ENCODE data around the gene TJP1. TPM values are rescaled to one million over a fixed set of nuclear protein-coding genes. Genes with fewer than 3 reads are reported as not detected.
"Not testable (repeated sequence)": the region's sequence is repeated elsewhere in the genome, so short reads cannot be mapped to it uniquely, and the experiment has no call there.

TJP1 gene
- total RNA-seq, 1 donor from 2014 or later: not detected

DNA sequence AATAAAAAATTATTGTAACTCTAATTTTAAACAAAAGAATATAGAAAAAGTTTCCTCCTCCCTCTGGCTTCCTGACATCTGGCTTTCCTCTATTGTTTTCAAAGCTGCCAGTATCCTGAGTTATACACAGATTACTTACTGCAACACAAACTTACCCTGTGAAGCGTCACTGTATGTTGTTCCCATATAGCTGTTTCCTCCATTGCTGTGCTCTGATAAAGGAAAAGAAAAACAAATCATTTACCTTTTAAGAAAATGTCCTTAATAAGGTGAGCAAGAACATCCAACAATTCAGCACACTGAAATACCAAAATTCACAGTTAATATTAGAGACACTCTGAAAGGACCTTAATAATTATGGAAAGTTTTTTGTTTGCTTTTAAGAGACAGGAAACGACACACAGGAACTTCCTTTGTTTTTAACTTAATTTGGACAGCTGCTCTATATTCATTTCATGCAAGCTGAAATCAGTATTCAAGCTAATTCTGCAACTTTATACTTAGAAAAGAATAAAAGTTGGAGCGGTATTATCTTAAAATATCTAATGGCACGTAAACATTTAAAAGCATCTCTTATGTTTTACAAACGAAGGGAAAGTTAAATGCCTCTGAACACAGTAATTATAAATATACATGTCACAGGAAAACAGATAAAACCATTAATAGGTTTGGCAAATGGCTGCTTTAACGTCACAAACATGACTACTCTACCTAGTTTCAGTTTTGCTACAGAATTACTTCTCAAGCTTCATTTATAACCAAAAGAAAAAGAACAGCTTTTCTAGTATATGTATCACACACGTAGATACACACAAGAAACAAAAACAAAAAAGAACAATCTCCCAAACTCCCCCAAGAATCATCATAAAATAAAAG is 21.5 kb downstream of the TJP1 start:
- intact Hi-C loops (cut with micrococcal nuclease): no loop called here

DNA sequence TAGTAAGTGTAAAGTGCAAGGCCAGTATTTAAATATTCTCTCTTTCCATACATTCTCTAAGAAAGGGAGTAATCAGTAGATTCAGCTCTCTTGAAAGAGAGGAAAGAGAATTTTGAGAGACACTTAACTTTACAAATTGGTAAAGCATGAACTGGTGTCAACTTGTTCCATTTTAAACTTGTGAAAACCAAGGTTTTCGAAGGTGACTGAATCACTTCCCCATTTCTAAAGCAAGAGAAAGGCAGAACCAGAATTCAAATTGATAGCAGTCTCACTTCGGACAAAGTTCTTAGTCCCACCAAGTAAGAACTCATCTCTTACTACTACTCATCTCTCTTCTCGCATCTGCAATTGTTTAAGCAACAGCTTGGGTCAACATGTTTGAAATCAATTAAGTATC is 22.4 kb downstream of the TJP1 start:
- intact Hi-C loops (cut with micrococcal nuclease): no loop called here

DNA sequence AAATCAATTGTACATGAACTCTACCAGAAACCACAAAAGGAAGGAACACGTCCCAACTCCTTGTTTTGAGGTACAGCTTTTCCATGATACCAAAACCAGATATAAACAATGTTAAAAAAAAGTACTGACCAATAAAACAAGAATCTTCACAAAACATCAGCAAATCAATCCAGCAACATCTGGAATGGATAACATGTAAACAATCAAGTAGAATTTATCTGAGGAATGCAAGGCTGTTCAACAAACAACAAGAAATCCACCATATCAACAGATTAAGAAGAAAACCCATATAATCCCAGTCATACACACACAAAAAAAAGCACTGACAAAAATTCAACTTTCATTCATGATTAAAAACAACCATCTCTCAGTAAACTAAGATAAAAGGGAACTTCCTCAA is 26.7 kb downstream of the TJP1 start:
- intact Hi-C loops (cut with micrococcal nuclease): no loop called here

DNA sequence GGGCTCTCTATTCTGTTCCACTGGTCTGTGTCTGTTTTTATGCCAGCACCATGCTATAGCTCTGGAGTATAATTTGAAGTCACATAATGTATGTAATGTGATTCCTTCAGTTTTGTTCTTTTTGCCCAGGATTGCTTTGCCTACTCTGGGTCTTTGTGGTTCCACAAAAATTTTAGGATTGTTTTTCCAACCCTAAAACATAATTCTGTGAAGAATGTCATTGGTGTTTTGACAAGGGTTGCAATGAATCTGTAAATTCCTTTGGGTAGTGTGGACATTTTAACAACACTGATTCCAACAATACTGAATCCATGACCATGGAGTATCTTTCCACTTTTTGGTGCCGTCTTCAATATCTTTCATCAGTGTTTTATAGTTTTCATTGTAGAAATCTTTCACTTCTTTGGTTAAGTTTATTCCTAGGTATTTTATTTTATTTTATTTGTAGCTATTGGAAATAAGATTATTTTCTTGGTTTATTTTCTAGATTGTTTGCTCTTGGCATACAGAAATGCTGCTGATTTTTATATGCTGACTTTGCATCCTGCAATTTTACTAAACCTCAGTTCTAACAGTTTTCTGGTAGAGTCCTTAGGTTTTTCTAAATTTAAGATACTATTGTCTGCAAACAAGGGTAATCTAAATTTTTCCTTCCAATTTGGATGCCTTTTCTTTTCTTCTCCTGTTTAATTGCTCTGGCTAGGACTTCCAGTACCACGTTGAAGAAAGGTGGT is 29.7 kb downstream of the TJP1 start:
- intact Hi-C loops (cut with micrococcal nuclease): no loop called here

DNA sequence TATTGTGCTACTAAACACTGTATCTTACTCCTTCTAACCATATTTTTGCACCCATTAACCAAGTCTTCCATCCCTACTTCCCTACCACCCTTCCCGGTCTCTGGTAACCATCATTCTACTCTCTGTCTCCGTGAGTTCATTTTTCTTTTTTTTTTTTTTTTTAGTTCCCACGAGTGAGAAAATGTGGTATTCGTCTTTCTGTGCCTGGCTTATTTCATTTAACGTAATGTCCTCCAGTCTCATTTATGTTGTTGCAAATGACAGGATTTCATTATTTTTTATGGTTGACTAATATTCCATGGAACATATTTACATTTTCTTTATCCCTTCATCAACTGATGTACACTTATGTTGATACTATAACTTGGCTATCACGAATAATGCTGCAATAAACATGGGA is 31.7 kb downstream of the TJP1 start:
- intact Hi-C loops (cut with micrococcal nuclease): no loop called here

DNA sequence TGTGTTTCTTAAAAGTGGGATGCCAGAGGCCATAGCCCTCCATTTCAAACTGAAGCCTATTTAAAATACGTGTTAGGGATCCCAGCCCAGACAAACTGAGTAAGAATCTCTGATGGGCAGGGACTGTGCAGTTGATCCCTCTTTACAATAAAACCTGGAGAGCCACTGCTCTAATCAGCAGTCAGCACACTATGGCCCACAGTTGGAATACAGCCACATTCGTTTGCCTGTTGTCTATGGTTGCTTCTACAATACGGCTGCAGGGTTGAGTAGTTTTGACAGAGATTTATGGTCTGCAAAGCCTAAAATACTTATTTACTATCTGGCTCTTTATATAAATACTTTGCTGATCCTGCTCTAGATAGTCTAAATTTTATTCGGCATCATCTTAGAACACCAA is 32.4 kb downstream of the TJP1 start:
- intact Hi-C loops (cut with micrococcal nuclease): no loop called here

DNA sequence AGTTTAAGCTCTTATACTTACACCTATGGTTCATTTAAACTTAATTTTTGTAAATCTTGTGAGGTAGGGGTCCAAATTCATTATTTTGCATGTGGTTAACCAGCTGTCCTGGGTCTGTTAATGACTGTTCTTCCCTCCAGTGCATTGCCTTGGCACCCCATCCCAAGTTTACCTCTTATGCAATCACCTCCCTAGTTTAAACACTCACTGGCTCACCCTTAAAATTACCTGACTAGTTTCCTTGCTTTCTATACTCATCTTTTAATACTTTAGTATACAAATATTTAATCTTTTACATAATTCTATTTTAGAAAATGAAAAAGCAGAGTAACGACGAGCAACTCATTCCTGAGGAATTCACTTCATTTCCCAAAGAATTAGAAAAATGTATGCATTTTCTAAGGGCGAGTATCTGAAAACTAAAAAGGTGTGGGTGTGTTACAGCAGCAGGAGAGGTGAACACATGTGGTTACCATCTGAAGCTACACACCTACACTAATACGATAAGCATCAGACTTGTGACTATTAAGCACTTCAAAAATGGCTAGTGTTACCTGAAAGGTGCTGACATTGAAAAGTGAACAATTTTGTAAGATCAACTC is 33.7 kb downstream of the TJP1 start:
- intact Hi-C loops (cut with micrococcal nuclease): no loop called here

DNA sequence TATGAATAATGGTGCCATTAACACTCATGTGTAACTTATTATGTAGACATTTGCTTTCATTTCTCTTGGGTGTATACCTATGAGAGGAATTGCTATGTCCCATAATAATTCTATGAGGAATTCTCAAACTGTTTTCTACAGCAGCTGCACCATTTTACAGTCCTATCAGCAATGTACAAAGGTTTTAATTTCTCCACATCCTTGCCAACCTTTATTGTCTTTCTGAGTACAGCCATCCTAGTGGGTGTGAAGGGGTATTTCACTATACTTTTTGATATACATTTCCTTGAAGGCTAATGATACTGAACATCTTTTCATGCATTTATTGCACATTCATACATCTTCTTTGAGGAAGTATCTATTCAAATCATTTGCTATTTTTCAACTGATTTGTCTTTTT is 34.5 kb downstream of the TJP1 start:
- intact Hi-C loops (cut with micrococcal nuclease): no loop called here

DNA sequence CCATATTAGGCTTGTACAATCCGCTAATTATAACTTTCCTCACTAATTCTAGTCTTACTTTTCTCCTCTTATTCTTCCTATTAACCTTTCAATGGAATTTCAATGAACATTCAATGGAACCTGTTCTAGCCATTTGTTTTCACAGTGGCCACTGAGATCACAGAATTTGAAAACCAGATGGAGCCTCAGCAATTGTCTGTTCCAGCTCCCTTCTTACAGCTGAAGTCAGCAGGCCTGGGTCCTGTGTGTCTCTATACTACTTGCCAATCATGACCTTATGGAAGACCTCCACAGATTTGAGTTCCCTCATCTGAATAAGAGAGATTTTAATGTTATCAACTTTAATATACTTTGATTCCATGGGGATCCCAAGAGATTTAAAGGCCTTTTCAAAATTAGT is 36.6 kb downstream of the TJP1 start:
- intact Hi-C loops (cut with micrococcal nuclease): no loop called here

DNA sequence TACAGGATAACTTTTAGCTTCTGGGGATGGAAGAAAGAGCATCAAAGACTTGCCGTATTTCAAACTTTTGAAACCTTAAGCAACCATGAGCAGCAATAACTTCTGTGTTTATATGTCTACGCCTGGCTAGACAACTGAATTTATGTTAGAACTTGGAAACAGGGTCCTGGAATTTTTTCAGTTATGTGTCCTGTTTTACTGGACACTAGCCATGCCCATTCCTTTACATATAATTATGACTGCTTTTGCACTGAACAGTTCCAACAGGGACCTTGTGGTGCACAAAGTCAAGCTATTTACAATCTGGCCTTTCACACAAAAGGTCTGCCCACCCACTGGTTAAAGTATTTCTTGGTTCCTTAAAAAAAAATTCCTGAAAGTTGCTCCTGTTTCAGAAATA is 37.1 kb downstream of the TJP1 start:
- intact Hi-C loops (cut with micrococcal nuclease): no loop called here

DNA sequence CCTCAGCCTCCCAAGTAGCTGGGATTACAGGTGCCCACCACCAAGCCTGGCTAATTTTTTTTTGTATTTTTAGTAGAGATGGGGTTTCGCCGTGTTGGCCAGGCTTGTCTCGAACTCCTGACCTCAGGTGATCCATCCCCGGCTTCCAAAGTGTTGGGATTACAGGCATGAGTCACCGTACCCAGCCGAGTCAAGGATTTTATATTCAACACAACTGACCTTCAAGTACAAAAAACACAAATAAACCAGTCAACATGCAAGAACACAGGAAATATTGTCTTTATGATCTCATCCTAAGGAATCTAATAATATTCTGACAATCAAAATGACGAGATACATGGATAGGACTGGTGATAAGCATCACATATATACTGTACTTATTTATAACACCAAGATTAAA is 37.9 kb downstream of the TJP1 start:
- intact Hi-C loops (cut with micrococcal nuclease): no loop called here

DNA sequence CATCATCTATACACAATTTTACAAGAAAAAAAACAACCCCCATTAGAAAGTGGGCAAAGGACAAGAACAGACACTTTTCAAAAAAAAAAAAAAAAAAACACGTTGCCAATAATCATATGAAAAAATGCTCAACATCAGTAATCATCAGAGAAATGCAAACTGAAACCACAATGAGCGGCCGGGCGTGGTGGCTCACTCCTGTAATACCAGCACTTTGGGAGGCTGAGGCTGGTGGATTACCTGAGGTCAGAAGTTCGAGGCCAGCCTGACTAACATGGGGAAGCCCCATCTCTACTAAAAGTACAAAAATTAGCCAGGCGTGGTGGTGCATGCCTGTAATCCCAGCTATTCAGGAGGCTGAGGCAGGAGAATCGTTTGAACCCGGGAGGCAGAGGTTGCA is 39.5 kb downstream of the TJP1 start:
- intact Hi-C loops (cut with micrococcal nuclease): not testable (repeated sequence)

DNA sequence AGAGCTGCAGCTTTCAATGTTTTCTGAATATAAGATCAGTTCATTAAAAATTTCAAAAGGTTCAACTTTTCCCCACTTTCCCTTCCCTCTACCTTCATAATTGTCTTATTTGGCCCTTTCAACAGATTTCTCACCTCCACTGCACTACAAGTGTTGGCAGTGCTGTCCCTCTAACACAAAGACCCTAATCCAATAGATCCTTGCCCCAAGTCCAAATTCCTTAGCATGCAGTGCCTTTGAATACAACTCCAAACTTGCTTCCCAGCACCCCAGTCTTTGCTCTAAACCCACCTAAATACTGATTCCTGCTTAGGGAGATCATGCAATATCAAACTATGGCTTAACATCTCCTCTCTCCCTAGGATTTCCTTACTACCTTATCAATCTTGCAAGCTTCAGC is 43.9 kb downstream of the TJP1 start:
- intact Hi-C loops (cut with micrococcal nuclease): no loop called here

DNA sequence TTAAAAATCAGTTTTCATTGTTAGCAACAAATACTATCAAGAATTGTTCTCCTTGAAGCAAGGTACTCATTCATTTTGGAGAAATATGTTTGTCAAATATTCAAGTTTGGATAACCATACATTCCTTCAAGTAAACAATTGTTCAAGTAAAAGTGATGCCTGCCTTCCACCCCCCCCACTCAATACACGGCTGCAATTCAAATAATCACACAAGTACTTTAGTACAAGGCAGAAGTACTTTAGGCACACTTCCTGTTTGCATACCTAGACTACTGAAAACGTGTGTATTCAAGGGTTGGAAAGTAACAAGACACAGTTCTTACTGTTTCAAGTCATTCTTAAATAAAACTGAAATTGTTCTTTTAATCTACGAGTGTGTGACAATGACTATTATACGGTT is 45.4 kb downstream of the TJP1 start:
- intact Hi-C loops (cut with micrococcal nuclease): no loop called here

DNA sequence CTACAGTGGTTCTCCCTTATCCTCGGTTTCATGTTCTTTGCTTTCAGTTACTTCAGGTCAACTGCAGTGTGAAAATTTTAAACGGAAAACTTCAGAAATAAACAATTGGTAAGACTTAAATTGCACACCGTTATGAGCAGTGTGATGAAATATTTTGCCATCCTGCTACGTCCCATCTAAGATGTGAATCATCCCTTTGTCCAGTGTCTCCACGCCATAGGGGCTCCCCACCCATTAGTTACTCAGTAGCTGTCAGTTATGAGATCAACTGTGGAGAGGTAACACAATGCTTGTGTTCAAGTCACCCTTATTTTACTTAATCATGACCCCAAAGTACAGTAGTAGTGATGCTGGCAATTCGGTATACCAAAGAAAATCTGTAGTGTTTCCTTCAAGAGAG is 47.4 kb downstream of the TJP1 start:
- intact Hi-C loops (cut with micrococcal nuclease): no loop called here

DNA sequence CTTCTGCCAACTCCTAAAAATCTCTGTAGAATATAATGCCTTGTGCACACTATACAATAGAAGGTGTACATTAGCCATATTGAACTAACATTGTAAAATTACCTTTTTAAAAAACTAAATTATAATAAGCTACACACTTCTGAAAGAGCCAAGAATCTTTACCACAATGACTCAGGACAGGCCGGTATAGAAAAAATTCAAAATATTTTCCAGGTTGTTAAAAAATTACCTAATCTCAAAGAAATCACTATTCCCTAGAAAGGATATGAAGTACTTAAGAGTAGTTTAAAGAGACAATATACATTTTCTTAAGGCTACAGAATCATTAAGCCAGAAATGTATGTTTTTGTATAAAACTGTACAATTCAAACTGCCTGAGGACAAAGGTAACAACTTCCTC is 48.5 kb downstream of the TJP1 start:
- intact Hi-C loops (cut with micrococcal nuclease): no loop called here

DNA sequence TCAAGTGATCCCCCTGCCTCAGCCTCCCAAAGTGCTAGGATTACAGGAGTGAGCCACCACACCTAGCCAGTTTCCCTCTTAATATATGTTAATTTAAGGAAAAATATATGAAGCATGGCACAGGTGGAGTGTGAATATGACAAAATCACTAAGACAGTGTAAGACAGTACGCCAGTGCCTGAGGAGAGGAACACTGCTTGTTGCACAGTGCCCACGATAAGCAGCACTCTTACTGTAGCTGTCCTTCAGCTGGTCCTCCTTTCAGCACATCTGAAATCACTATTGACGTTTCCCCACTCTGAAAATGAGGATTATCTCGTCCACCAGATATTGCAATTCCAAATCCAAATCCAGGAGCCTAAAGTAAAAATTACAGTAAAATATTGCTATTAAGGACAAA is 49.3 kb downstream of the TJP1 start:
- intact Hi-C loops (cut with micrococcal nuclease): no loop called here

DNA sequence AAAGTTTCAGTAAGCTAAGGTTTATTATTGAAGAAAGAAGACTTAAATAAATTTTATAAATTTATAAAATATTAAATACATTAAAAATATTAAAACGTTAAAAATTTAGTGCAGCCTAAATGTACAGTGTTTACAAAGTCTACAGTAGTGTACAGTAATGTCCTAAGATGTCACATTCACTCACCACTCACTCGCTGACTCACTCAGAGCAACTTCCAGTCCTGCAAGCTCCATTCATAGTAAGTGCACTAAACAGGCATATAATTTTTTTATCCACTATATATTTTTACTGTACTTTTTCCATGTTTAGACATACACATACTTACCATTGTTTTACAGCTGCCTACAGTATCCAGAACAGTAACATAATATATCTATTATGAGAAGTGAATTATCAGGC is 51.5 kb downstream of the TJP1 start:
- intact Hi-C loops (cut with micrococcal nuclease): no loop called here

DNA sequence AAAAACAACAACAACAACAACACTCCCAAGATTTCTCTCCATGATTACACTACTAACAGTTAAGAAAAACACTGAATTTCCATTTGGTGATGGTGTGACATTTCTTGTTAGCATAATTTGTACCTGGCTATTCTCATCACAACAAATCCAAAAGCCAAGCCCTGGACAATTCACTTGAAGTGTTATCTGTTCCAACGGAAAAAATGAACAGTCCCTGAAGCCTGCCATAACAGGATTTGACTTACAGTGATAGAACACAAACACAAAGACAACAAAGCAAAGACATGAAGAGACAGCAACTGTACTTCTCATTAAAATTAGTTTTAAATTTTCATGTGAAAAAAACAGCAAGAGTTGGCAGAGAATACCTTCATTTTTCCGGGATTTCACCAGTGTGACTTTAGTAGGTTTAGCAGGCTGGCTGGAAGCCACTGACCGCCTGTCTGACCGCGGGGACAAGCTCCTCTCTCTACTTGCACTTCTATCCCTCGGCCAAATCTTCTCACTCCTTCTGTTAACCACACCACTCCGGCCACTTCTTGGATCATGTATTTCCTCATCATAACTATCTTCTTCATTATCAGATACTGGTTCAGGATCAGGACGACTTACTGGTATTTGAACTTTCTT is 56.3 kb downstream of the TJP1 start:
- intact Hi-C loops (cut with micrococcal nuclease): no loop called here

DNA sequence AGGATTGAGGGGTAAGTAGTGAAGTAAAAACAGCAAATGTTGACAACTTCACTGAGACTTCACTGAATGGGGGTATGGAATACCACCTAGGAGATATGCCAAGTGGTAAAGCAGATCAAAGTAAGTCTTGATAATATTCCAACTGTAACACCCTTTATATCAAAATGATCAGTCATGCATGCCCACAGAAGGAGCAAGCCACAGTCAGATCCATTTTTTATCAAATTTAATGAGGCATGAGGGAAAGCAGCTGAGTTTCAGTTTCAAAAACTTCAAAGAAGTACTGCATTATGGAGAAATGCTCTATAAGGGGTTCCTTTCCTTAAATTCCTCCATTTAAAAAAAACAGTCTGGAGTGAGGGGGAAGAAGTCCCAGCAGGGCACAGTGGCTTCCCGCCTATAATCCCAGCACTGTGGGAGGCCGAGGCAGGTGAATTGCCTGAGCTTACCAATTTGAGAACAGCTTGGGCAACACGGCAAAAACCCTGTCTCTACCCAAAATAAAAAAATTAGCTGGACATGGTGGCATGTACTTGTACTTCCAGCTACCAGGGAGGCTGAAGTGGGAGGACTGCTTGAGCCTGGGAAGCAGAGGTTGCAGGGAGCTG is 56.9 kb downstream of the TJP1 start:
- intact Hi-C loops (cut with micrococcal nuclease): no loop called here

DNA sequence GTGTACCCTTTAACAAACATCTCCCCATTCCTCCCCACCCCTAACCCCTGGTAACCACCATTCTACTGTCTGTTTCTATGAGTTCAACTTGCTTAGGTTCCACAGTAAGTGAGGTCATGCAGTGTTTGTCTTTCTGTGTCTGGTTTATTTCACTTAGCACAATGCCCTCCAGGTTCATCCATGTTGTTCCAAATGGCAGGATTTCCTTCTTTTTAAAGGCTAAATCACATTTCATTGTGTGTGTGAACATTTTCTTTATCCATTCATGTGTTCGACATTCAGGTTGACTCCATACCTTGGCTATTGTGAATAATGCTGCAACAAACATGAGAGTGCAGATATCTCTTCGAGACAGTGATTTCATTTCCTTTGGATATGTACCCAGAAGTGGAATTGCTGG is 62.7 kb downstream of the TJP1 start:
- intact Hi-C loops (cut with micrococcal nuclease): no loop called here

All from T-helper 2 cell treated with Interferon-gamma antibody and Interleukin-4, amounts not matched to agents 100 ng/mL and 5 ng/mL, for 36 hours (primary cell).